NCI-H2171 (cell line): Measurements from ENCODE around the gene LPP.

Experiments
- DNase-seq: peaks from one replicate; lab custom pipeline; 2025; lab: John Stamatoyannopoulos, UW

The LPP gene

GRCh38 chr3:188299068-188299467, 145.1 kb downstream of the LPP start:
- DNase-seq = no peak

- DNase-seq = no peak
Measured at GRCh38 chr3:188299708-188300107, 145.8 kb downstream of the LPP start.

DNA sequence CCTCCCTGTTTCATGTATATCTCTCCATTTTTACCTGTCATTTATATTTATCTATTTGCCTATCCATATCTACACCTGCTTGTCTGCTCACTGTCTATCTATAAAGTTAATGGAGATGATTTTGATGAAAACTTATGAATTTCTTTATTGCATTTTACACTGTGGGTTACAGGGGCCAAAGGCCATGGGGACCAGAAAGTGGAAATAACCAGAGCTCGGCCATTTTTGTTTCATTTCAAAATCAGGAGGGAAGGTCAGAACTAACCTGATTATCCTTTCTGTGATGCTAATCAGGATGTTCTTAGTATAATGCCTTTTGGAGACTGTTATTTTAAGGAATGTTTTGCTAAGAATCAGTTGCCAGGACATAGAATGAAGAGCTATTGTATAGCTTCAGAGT, 147.2 kb downstream of the LPP start:
- DNase-seq = no peak

DNA sequence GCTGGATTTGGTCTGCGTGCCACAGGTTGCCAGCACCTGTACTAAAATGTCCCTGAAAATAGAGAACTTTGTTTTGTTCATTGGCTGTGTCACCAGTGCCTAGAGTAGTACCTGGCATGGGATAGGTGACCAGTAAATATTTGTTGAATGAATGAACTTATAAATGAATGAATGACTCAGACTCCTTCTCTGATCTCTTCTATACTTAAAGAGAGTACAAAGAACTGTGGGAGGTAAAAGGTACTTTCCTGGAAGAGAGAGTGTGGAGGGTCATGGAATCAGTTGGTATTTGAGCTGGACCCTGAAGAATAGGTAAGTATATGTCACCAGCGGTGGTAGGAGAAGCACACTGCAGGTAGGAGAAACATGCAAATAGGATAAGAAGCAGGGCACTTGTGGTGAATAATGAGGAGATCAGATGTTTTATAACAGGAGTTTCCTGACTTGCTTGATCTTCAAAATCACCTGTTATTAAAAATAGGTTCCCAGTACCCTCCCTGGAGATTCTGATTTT, 149.4 kb downstream of the LPP start:
- DNase-seq = no peak

- DNase-seq = no peak
Measured at GRCh38 chr3:188303823-188304222, 149.9 kb downstream of the LPP start.

- DNase-seq = no peak
Measured at GRCh38 chr3:188304501-188304900, 150.5 kb downstream of the LPP start.

DNA sequence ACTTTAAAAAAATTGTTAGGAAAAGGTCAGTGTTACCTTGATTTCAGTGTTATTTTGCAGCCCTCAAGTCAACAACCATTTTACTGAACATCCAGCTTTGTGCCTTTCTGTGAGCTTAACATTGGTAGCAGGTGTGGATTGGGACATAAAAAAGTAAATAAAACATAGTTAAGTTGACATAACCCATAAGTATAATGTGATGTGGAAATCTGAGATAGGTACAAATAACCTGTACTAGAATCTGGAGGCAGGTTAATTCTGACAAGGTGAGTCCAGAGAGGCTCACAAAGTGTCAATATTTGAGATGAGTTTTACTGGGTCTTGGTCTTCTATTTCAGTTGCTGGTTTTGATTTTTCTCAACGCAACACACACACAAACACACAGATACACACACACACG, 151.3 kb downstream of the LPP start:
- no peak for DNase-seq

- DNase-seq = no peak
Measured at GRCh38 chr3:188306435-188307005, 152.6 kb downstream of the LPP start.

DNA sequence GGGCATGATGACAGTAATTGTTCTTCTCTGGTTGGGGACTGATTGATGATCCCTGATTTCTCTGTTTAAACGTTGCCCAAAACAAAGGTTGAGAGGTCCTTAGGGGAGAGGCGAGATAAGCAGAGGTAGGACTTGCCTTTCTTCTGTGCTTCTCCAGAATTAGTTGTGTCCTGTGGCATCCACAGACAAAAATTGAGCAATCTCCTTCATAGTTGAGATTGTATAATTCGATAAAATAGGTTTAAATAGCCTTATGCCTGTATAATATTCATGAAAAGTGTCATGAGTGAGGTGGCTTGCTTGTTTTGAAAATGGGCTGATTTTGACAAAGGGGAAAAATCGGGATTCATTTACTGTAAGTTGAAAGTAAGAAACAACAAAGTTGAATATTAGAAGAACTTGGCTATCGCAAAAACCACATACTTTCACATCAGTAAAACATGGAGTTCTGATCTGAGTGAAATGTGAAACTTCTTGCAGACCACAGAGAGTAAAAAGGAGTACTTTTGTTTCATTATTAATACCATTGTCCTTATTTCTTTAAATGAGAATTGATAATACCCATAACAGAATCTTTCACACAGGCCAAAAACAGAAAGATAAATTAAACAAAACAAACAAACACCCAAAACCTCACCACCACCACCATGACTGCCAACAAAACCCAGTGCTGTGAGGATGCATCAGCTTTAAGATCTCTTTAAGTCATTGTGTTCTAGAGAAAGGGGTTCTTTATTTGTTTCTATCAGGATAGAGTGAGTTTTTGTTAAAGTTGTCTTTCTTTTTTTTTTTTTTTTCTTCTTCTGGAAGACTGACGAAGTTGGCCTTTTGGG, 155.7 kb downstream of the LPP start:
- no peak for DNase-seq

- no peak for DNase-seq
Measured at GRCh38 chr3:188310270-188310710, 156.3 kb downstream of the LPP start.

DNA sequence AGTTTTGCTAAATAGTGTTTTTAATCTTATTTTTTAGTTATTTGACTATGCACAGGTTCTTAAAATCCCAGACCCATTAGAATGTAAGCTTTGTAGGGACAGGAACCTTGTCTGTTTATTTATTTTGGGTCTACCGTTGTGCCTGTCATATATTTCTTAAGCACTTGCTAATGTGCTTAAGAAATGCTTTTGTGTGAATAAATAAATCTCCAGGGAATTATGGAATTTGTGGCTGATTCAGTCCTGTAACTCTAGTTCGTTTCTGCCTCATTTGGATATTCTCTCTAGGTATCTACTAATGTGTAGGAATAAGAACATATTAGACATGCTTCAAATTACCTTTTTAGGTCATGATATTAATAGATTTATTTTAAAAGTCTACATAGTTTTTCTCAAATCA, 161.6 kb downstream of the LPP start:
- DNase-seq = no peak

GRCh38 chr3:188316021-188316722, 162.2 kb downstream of the LPP start:
- no peak for DNase-seq

GRCh38 chr3:188316723-188317070, 162.7 kb downstream of the LPP start:
- DNase-seq = no peak

GRCh38 chr3:188319569-188319968, 165.6 kb downstream of the LPP start:
- no peak for DNase-seq

DNA sequence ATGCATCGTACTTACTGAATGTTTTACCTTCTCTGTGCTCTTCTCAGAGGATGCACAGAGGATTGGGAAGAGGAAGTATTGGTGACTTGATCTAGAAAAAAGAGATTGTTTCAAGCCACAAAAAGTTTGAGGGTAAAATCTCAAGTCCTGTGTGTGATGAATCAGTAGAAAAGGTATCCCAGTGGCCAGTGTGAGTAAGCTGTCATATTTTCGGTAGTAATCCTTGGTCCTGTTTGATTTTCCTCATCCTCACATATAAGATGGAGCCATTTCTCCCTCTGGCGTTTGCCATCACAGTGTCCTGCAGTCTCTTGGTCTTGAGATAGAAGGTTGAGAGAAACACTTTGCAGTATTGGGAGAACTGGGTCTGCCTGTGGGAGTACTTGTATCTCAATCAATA, 166.8 kb downstream of the LPP start:
- no peak for DNase-seq

- DNase-seq = no peak
Measured at GRCh38 chr3:188321258-188321657, 167.3 kb downstream of the LPP start.

GRCh38 chr3:188322135-188322887, 168.4 kb downstream of the LPP start:
- no peak for DNase-seq

GRCh38 chr3:188323067-188323842, 169.3 kb downstream of the LPP start:
- no peak for DNase-seq

- DNase-seq = no peak
Measured at GRCh38 chr3:188326111-188326510, 172.2 kb downstream of the LPP start.

DNA sequence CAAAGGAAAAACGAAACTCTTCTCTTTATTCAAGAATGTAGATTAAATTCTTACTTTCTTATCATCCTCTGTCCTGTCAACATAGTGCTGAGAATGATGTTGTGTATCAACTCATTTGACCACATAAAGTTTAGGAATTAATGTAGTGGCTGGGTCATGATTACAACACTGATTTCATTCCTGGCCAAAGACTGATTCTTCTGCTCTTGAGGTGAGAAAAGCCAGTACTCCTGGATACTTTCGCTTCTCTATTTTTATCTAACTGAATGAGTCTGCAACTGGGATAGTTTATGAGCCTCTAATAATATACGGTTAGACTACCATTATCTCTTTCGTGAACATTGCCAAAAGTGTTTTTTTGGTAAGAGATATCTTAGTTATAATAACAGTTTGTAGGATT, 173.0 kb downstream of the LPP start:
- no peak for DNase-seq

GRCh38 chr3:188327433-188327832, 173.5 kb downstream of the LPP start:
- no peak for DNase-seq

DNA sequence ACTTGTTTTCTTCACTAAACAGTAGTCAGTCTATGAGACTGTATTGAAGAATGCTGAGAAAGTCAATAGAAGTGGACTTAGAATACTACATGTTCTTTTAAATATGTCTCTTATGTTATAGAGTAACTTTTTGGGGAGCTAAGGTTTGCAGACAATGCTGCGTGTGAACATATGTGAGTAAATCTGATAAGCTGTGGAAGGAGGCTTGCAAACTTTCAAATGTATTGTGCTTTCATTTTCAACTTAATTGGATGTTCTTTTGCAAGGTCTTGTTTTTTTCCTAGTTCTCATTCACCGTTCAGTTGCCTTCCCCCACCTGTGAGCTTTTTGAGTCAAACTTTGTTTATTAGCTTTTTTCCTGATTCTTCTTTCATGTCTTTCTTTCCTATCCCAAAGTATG, 176.2 kb downstream of the LPP start:
- no peak for DNase-seq
